LoVo (cell line): Measurements from ENCODE around the gene CFAP92.

Source experiments
- DNase-seq: peaks from one replicate; pipeline ENCODE4 v3.0.0-alpha.2; 2016; ENCODE audit warnings: low spot score

Gene CFAP92

DNA sequence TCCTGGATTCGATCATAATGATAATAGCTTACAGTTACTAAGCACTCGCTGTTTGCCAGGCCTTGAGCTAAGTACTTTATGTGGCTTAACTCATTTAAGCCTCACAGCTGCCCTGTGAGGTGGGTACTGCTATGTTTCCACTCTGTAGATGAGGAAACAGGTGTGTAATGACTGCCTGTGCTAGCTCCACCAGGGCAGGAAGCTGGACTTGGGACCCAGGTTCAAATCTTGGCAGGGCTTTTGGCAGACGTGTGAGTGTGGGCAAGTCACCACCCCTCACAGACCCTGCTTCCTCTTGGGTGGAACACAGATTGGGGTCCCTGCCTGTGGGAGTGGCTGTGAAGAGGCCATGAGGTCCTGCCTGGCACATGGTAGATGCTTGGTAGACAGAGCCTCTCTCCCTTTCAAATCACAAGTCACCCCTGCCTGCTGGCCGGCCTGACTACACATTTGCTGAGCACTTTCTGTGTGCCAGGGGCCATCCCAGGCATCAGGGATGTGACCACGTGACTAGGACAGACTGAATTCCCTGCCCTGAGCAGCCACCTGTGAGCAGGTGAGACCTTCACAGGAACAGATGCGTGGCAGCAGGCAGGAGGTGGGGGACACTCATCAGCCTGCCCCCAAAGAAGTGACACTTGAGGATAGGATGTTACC is 10.9 kb upstream of the CFAP92 start:
- no peak for DNase-seq

DNA sequence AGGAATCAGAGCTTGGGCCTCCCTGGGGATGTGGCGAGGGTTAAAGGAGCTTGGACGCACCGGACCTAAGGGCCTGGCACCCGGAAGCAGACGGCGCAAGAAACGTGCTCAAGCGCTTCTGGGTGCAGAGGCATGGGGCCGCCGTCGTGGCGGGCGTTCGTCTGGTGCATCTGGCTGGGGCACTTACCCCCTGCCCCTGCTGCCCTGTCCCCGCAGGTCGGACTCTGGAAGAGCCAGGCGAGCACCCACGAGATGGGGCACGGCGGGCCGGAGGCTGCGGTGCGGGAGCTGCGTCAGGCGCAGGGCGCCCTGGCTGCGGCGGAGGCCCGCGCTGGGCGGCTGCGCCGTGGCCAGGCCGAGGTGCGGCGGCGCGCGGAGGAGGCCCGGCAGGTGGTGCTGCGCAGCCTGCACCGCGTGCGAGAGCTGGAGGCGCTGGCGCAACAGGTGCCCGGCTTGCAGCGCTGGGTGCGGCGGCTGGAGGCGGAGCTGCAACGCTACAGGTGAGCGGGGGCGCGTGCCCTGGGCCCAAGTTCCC is 9.8 kb upstream of the CFAP92 start:
- peak; percentile 75 for DNase-seq

DNA sequence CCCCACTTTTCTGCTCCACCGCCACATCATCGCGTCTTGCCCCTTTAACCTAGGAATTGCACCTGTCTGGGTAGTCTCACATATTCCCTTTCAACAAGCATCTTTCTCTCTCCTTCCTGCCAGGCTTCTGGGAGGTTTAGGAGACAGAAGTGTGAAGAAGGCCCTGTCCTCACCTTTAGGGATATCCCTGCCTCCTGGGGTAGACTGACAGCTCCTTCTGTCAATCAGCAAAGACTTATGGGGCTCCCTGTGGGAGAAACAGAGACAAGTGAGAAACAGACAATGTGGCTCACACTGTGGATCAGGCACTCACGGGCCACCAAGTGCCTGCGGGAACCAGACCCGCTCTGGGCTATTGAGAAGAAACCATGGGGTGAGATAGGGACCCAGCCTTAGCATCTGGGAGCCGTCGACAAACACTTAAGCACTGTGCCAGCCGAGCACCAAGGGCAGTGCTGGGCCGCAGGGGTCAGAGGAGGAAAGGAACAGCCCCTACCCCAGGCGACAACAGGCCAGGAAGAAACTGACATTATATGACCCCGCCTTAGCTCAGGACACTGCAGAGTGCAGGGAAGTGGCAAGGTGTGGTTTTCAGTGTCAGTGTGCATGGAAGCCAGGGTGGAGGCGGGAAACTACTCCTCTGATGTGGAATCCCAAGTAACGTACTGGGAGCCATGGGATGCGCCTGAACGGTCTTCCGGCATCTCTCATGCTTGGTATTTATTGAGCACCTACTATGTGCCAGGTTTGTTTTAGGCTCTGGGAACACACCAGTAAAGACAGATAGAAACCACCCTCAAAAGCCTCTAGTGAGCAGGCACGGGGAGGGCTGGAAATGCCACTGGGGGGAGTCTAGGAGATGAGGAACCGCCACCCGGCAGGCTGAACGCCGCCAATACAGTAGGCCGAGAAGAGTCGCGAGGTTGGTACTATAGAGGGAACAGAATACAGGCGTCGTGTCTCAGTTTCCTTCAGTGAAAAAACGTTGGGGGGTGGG is 9.0 kb upstream of the CFAP92 start:
- DNase-seq = no peak

DNA sequence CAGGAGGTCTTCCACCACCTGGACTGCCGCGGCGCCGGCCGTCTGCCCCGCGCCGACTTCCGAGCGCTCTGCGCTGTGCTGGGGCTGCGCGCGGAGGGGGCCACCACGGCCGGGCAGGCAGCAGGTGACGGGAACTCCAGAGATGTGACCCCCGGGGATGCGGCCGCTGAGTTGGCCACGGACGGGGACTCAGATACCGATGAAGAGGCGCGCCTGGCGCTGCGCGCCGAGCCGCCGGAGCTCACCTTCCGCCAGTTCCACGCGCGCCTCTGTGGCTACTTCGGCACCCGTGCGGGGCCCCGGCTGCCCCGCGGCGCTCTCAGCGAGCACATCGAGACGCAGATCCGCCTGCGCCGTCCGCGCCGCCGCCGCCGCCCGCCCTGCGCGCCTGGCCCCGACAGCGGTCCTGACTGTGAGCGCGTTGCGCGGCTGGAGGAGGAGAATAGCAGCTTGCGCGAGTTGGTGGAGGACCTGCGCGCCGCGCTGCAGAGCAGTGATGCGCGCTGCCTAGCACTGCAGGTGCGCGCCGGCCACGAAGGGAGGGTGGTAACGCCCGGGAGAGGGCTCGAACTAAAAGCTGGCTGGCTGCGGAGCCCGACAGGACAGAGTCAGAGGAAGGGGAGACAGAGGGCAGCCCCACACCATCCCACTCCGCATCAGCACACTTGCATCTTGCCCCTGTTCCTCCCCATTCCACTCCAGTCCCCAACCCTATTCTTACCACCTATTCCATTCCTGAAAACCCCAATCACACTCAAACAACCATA is 8.1 kb upstream of the CFAP92 start:
- DNase-seq = no peak

DNA sequence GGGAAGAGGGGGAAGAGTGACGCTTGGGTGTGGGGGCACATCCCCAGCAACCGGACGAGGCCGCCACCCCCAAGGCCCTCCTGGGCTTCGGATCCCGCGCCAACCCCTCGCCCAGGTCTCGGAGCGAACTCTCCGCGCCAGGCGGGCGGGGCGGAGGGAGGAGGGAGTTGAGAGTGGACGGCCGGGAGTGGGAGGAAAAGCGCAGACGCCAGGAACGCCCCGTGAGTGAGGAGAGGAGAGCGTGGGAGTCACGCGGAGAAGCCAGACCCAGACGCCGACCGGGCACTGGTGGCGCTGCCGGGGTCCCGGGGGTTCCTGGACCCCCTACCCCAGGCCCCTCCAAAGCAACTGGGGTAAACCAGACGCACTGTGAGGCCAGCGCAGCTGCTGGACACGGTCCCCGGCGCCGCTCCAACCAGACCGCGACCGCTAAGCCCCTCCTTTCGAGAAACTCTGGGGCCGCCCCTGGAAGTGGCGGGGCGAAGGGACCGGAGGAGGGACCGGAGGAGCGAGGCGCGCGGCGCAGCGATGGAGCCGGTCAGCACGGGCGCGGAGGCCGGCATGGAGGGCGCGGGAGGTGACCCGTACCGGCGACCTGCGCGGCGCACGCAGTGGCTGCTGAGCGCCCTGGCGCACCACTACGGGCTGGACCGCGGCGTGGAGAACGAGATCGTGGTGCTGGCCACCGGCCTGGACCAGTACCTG is 7.4 kb upstream of the CFAP92 start, which contains the start of gene EFCC1:
Gene EFCC1 (plus strand): TSS at position 204 of the 705 bp plus-strand sequence. CDS start 325 bp downstream, at position 529.
- DNase-seq = no peak

DNA sequence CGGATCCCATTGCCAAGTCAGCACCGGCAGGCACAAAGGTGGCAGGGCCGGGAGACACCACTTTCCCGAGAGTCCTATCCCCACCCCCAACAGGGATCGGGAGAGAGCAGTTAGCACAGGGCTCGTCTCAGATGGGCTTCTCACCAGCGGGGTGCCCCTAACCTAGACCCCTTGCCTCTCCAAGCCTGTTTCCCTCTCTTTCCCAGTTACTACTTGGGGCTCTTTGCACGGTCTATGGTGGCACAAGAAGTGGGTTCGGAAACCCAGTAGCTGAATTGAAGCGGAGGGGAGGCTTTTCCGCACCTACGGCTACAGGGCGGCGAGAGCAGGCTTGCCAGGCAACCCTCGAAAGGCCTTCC is 6.8 kb upstream of the CFAP92 start:
- DNase-seq = no peak

DNA sequence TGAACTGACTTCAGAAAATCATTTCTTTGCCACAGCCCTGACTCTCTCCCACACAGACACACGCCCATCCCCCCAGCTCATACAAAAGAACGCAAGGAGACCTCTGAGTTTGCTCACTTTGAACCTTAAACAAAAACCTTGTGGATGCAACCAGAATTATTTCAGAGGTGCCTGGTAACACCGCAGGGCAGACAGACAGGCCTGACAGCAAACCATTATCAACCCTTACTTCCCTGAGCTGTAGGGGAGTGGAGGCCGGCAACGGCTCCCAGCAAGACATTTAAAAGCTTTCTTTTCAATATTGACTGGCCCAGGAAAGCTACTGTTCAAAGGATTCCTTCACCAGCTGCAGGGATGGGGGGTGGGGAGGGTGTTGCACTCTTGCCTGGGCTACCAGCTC is 5.2 kb upstream of the CFAP92 start:
- DNase-seq = no peak

DNA sequence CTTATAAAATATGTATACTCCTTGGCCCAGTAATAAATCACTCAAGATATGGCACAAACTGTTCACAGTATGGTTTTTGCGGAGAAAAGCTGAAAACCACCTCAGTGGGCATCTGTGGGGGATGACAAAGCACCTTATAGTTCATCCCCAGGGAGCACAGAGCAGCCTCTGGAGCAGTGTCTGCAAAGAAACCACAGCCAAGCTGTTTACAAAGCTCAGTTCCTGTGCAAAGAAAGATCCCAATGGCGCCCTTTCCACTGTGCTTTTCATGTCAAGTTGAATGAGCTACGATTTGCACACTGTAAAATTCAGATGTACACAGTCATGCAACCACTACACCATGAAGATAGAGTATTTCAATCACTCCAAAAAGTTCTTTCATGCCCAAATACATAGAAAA is 4.7 kb upstream of the CFAP92 start:
- DNase-seq = no peak

DNA sequence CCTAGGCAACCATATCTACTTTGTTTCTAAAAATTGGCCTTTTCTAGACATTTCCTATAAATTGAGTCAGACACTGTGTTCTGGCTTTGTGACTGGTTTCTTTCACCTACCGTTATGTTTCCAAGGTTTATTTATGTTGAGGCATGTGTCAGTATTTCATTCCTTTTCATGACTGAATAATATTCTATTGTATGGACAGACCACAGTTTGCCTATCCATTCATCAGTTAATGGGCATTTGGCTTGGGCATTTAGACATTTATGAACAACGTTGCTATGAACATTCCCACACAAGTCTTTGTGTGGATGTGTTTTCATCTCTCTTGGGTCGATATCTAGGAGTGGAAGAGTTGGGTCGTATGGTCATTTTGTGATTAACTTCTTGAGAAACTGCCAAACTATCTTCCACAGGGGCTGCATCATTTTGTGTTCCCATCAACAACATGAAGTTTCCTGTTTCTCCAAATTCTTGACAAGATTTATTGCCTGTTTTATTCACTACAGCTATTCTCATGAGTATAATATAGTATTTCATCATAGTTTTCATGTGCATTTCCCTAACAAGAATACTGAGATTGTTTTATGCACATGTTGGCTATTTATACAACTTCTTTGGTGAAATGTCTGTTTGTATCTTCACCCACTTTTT is 3.7 kb upstream of the CFAP92 start:
- no peak for DNase-seq

DNA sequence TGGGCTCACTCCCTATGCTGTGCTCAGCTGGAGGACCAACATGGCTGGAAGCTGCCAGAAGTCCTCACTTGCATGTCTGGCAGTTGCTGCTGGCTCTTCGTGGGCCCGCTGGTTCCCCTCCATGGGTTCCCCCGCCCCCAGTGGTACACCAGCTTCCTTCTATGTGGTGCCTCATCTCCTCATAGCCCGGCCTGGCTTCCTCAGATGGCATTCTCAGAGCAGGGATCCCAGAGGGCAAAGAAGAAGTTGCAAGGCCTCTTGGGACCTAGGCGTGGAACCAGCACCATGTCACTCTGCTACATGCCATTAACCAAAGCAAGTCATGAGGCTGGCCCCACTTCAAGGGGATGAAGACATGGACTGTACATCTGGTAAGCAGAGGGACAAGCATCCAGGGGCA is 2.9 kb upstream of the CFAP92 start:
- no peak for DNase-seq

DNA sequence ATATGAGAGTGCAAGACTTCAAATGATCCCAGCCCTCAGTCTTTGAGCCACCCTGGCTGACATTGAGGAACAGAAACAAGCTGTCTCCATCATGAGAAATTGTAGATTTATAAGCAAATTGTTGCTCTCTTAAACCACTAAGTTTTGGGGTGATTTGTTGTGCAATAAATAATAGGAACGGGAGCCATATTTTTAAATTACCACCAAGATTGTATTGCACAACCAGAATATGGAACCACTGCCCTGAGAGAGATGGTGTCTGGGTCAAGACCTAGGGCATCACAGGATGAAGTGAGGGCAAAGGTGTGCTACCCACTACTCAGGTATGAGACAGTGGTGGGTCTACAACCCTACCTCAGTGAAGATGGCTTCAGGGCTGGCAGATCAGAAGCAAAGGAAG is 2.3 kb upstream of the CFAP92 start:
- no peak for DNase-seq

DNA sequence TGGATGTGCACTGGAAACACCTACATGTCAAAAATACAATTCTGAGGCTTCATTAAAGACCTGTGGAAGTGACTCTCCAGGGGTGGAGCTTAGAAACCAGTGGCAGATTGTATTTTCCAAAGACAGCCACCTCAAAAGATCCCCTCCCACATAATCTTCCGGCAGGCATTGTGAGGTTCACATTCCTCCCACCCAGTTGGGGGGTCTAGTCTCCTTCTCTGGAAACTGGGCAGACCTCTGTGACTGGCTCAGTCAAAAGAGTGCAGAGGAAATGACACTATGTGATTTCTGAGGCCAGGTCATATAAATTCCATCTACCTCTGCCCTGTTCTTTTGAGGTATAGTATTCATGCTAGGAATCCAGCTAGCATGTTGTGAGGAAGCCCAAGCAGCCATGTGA is 1.9 kb upstream of the CFAP92 start:
- DNase-seq = no peak

DNA sequence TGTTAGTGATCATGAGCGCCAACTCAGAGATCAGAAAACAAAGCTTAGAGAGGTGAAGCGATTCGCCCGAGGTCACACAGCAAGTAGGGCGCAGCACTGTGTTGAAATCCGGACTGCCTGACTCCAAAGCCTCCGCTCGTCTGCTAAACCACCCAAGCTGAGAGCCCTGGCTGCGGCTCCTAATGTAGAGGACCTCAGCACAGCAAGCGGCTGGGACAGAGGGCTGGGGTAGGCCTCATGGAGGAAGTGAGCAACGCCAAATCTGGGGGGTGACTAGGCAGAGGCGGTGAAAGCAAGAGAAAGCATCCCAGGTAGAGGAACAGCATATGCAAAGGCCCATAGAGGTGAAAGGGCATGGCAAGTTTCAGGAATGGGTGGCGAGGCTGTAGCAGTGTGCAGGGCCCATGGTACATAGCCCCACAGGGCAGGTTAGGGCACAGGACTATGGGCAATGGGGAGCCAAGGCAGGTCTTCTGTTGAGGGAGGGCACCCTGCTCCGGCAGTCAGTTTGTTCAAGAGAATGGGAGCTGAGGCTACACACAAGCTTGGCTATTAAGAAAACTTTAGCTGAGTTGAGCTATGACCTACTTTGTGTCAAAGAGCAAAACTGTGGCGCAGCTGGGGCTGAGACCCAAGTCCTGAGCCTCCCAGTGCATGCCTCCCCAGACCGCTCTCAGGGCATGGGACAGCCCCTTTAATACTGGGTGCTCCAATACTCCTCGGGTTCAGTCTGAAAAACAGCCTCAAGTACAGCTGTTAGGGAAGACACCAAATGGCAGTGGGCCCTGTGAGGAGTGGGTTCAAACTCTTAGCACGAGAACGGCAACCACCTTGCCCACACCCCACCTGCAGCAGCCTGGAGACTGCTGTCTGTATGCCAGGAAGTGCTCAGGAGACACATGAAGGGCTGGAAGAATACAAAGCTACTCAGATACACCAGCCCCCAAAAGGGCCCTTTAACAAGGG is 988 bp upstream of the CFAP92 start:
- DNase-seq = no peak

DNA sequence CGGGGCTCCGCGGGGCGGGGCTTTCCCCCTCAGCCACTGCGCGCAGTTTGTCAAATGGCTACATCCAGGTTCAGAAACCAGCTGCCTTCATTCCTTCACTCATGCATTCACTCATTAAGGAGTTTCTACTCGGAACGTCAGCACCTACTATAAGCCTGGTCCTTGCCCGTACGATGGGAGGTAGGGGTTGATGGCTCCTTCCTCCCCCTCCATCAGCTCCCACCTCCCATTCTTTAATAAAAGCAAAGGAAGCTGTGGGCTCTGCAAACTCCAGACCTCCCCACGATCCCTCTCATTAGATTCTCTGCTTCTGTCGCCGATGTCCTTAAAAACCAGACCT is 267 bp upstream of the CFAP92 start:
- no peak for DNase-seq

DNA sequence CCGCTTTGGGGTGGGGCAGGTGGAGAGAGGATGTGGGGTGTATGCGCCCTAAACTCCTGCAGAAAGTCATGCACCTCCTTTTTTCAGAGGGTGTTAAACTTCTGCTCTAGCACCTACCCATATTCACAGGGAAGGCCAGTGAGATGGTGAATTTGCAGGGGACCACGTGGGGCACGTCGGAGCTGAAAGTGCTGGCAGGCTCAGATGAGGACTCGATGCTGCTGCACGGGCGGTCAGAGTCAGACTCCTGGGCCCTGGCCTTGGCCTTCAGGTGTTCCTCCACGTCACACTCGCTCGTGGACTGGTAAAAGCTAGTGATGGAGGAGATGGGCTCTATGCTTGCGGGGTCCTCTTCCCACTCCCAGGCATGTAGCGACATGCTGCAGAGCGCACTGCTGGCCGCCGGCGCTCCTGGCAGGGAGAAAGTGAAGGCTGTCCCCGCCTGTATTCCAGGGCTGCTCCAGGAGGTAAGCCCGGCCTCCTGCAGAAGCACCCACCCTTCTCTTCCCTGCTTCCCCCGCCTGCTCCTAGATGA is 883 bp downstream of the CFAP92 start:
- DNase-seq = no peak

DNA sequence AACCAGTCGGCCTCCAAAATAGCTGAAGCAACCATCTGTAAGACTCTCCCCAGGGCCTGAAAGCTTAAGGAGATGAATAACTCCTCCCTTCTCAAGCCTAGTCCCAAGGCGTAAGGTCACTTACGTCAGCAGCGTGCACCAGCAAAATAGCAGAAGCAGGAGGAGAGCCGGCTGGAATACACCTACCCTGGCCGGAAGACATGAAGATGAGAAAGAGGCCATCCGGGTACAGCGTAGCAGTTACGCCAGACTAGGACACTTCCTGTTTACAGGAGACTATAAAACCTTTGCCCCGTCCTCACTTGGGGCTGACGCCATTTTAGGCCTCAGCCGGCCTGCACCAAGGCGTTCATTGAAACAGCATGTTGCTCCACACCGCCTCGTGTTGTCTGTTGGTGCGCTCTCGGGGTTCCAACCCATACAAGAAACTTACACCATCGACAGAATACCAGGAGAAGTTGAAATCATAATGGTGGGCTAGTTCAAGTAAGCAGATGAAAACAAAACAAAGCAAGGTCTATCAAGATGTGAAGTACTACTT is 2.5 kb downstream of the CFAP92 start:
- no peak for DNase-seq

DNA sequence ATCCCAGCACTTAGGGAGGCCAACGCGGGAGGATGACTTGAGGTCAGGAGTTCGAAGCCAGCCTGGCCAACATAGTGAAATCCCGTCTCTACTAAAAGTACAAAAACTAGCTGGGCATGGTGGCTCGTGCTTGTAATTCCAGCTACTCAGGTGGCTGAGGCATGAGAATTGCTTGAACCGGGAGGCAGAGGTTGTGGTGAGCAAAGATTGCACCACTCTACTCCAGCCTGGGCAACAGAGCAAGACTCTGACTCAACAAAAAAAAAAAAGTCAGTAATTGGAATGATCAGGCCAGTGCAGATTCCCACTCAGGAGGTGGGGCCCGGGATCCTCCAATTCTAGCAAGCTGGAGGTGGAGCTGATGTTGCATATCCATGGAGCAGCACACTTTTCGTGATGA is 5.6 kb downstream of the CFAP92 start:
- no peak for DNase-seq

DNA sequence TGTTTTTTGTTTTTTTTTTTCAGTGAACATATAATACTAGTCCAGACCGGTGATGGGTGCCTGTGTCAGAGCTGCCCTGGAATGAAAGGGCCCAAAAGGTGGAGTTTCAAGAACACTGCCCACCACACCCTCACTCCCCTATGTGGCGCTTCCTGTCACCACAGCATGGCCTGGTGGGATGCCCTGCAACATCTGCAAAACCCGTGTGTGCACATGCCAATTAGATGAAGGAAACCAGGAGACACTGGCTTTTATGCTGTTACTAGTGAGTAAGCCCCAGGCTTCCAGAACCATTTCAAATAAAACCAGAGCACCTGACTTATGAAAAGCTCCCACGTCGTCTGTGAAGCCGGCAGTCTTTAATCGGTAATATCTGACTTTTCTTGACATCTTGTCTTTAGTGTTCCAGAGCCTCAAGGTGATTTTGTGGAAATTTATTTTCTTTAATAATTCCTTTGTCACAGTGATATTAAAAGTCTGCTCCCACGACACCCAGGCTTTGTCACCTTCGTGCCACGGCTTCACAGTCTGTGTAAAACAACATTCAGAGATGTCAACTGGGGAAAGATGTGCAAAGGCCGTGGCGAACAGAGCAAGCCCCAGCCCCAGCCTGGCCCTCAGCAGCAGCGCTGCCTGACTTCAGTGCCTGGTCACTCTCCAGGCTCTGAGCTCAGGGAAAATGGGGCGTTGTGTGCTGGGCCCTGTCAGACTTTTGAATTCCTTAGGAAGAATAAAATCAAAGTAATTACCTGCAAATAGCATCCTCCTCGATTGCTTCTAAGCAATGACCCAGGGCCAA is 6.4 kb downstream of the CFAP92 start:
- DNase-seq = no peak

DNA sequence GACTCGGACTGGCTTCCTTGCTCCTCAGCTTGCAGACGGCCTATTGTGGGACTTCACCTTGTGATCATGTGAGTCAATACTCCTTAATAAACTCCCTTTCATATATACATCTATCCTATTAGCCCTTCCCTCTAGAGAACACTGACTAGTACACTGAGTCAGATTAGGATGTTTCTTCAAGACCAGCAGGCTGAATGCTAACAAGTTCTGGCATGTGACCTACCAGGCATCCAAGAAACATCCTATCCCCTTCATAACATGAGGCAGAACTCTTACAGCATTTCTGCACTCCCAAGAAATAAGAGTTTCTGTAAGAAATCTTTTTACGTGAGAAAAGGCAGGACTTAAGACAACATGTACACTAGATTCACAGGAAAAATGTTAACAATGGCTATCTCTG is 9.3 kb downstream of the CFAP92 start:
- no peak for DNase-seq
